ENCODE results near the gene KRT9. TPM values are rescaled to one million over a fixed set of nuclear protein-coding genes. Genes with fewer than 3 reads are reported as not detected.

The KRT9 gene
- total RNA-seq, 1 experiment from 2014 or later, result 0.15 TPM

DNA sequence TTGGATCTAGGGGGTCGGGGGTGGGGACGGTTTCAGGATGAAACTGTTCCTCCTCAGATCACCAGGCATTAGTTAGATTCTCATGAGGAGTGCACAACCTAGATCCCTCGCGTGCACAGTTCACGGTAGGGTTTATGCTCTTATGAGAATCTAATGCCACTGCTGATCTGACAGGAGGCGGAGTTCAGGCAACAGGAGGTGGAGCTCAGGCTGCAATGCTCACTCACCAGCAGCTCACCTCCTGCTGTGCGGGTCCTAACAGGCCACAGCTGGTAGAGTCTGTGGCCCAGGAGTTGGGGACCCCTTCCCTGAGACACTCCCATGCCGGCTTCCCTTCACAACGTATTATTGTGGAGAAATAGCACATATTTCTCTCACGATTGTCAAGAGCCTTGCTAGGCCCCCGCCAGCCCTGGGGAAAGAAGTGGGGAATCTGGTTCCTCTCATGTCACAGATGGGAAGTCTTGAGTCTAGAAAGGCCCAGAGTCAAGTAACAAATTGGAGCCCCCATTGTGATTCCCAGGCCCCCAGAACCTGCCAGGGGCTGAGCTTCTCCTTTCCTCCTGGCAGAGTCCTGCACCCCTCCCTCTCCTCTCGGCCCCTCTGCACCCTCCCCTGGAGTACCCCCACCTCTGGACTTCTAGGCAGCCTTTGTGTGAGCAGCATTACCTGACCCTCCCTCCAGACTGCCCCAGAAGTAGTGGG is 20.9 kb upstream of the KRT9 start:
- Histone ChIP-seq H3K27ac (ENCODE audit: low read depth, low read length) (no peak overlapping the region), H3K4me2 (ENCODE audit: low read length) (no peak overlapping the region), H3K9me2 (ENCODE audit: insufficient read depth) (no peaks in the 10 kb centered on the region), H3K9me3 (ENCODE audit: control insufficient read depth in 1 of 2, insufficient read depth in 1 of 2, low read depth in 1 of 2, low read length in 2 of 2) (no peaks in the 10 kb centered on the region), H3K27me3 (ENCODE audit: insufficient read depth, low read length) (no peaks in the 10 kb centered on the region), H2AFZ (ENCODE audit: low read depth, low read length, poor library complexity, severe bottlenecking) (no peak overlapping the region), H3K4me1 (ENCODE audit: control insufficient read depth in 1 of 2, insufficient read depth in 2 of 2, low read length in 2 of 2) (peaks cover 0 to 8% of the 10 kb centered on the region in 2 experiments; a peak in 1 of 4 replicates), H3K4me3 (replicated peaks in 1 of 2; ENCODE audit: low read depth in 1 of 2, low read length in 2 of 2) (no peak overlapping the region), H3K79me2 (ENCODE audit: insufficient read depth, low read length) (no peaks in the 10 kb centered on the region), H3K9ac (ENCODE audit: low read length) (no peak overlapping the region), H3K36me3 (ENCODE audit: control insufficient read depth in 1 of 2, insufficient read depth in 2 of 2, low read length in 2 of 2) (no peaks in the 10 kb centered on the region), H4K20me1 (ENCODE audit: insufficient read depth) (no peaks in the 10 kb centered on the region)
- ChIA-PET CTCF (interaction anchor here (0.6 to 0.7 kb wide), 2 partner anchors 10 to 56 kb away, joined by 4 read pairs; no protein-coding TSS in a partner anchor), RAD21 (ENCODE audit: low non-redundant PET in 1 of 2, low total read pairs in 2 of 2, uncharacterized antibody in 2 of 2, unreplicated experiment in 2 of 2) (no interaction called here), POLR2A (no interaction called here)
- intact Hi-C loops (cut with micrococcal nuclease), result loop anchor here (5.0 kb wide), 1 partner anchor 55 kb away; no protein-coding TSS in a partner anchor
- ATAC-seq (no peak), DNase-seq (ENCODE audit: low read depth, low spot score) (no peak)
- no TSS peak for BruUV-seq (replicated peaks)
- TF ChIP-seq JUND (IDR thresholded peaks at IDR 0.05), result no peak
- TF ChIP-seq ZFX (IDR thresholded peaks at IDR 0.05), result no peak

DNA sequence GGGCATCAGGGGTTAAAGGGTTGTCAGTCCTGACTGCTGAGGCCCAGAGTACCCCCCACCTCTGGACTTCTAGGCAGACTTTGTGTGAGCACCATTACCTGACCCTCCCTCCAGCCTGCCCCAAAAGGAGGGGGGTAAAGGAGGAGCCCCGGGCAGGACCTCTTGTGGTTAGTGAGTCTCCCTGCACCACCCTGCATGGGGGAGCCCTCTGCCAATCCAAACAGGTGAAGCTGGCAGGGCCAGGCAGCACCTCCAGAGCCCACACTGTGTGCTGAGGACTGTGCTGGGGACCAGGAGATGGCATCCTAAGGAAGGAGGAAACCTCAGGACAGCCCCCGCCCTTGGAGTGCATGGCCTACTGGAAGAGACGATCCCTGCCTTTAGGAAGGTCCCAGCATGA is 17.4 kb upstream of the KRT9 start:
- no TSS peak for BruUV-seq (replicated peaks)
- no peaks in the 10 kb centered on the region for H3K36me3 ChIP-seq (ENCODE audit: control insufficient read depth in 1 of 2, insufficient read depth in 2 of 2, low read length in 2 of 2)
- DNase-seq (ENCODE audit: low read depth, low spot score) (no peak), ATAC-seq (no peak)
- no peaks in the 10 kb centered on the region for H3K9me2 ChIP-seq (ENCODE audit: insufficient read depth)
- H3K4me2 ChIP-seq (ENCODE audit: low read length), result no peak overlapping the region
- intact Hi-C loops (cut with micrococcal nuclease), result no loop called here
- no peak overlapping the region for H3K4me3 ChIP-seq (replicated peaks in 1 of 2; ENCODE audit: low read depth in 1 of 2, low read length in 2 of 2)
- no peak overlapping the region for H3K9ac ChIP-seq (ENCODE audit: low read length)
- peaks cover 0 to 8% of the 10 kb centered on the region in 2 experiments; a peak in 1 of 4 replicates for H3K4me1 ChIP-seq (ENCODE audit: control insufficient read depth in 1 of 2, insufficient read depth in 2 of 2, low read length in 2 of 2)
- ChIA-PET CTCF (no interaction called here), RAD21 (ENCODE audit: low non-redundant PET in 1 of 2, low total read pairs in 2 of 2, uncharacterized antibody in 2 of 2, unreplicated experiment in 2 of 2) (no interaction called here), POLR2A (no interaction called here)
- no peaks in the 10 kb centered on the region for H3K9me3 ChIP-seq (ENCODE audit: control insufficient read depth in 1 of 2, insufficient read depth in 1 of 2, low read depth in 1 of 2, low read length in 2 of 2)
- no peaks in the 10 kb centered on the region for H3K79me2 ChIP-seq (ENCODE audit: insufficient read depth, low read length)
- no peaks in the 10 kb centered on the region for H4K20me1 ChIP-seq (ENCODE audit: insufficient read depth)
- no peaks in the 10 kb centered on the region for H3K27me3 ChIP-seq (ENCODE audit: insufficient read depth, low read length)
- TF ChIP-seq SRF (IDR thresholded peaks at IDR 0.05; ENCODE audit: low read depth), result no peak
- no peak for TF ChIP-seq EZH2phosphoT487 (IDR thresholded peaks at IDR 0.05; ENCODE audit: borderline replicate concordance)
- TF ChIP-seq SIN3A (IDR thresholded peaks at IDR 0.05; ENCODE audit: low read depth), result no peak
- TF ChIP-seq, protein P1, sequence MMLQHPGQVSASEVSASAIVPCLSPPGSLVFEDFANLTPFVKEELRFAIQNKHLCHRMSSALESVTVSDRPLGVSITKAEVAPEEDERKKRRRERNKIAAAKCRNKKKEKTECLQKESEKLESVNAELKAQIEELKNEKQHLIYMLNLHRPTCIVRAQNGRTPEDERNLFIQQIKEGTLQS (IDR thresholded peaks at IDR 0.05), result no peak
- no peak for TF ChIP-seq EGR1 (IDR thresholded peaks at IDR 0.05; ENCODE audit: low read depth)
- no peak for TF ChIP-seq YY1 (IDR thresholded peaks at IDR 0.05; ENCODE audit: extremely low read depth, insufficient replicate concordance, low read depth, low read length)
- TF ChIP-seq POLR2A (IDR thresholded peaks at IDR 0.05; ENCODE audit: borderline replicate concordance, extremely low read depth, insufficient read depth, insufficient read length), result no peak
- no peak for TF ChIP-seq EZH2 (IDR thresholded peaks at IDR 0.05)
- TF ChIP-seq, protein P2, sequence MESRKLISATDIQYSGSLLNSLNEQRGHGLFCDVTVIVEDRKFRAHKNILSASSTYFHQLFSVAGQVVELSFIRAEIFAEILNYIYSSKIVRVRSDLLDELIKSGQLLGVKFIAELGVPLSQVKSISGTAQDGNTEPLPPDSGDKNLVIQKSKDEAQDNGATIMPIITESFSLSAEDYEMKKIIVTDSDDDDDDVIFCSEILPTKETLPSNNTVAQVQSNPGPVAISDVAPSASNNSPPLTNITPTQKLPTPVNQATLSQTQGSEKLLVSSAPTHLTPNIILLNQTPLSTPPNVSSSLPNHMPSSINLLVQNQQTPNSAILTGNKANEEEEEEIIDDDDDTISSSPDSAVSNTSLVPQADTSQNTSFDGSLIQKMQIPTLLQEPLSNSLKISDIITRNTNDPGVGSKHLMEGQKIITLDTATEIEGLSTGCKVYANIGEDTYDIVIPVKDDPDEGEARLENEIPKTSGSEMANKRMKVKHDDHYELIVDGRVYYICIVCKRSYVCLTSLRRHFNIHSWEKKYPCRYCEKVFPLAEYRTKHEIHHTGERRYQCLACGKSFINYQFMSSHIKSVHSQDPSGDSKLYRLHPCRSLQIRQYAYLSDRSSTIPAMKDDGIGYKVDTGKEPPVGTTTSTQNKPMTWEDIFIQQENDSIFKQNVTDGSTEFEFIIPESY (IDR thresholded peaks at IDR 0.05; ENCODE audit: extremely low read depth, insufficient replicate concordance, low read length), result no peak
- no peak for TF ChIP-seq ELF1 (IDR thresholded peaks at IDR 0.05; ENCODE audit: borderline replicate concordance, low read depth)
- TF ChIP-seq JUND (IDR thresholded peaks at IDR 0.05), result no peak
- no peak overlapping the region for H3K27ac ChIP-seq (ENCODE audit: low read depth, low read length)
- H2AFZ ChIP-seq (ENCODE audit: low read depth, low read length, poor library complexity, severe bottlenecking), result no peak overlapping the region
